Measurements from ENCODE around the gene PDCD1. TPM values are rescaled to one million over a fixed set of nuclear protein-coding genes. Genes with fewer than 3 reads are reported as not detected.
"Not testable (repeated sequence)": the region's sequence is repeated elsewhere in the genome, so short reads cannot be mapped to it uniquely, and the experiment has no call there.

The PDCD1 gene
- total RNA-seq, 1 donor from 2014 or later = not detected

DNA sequence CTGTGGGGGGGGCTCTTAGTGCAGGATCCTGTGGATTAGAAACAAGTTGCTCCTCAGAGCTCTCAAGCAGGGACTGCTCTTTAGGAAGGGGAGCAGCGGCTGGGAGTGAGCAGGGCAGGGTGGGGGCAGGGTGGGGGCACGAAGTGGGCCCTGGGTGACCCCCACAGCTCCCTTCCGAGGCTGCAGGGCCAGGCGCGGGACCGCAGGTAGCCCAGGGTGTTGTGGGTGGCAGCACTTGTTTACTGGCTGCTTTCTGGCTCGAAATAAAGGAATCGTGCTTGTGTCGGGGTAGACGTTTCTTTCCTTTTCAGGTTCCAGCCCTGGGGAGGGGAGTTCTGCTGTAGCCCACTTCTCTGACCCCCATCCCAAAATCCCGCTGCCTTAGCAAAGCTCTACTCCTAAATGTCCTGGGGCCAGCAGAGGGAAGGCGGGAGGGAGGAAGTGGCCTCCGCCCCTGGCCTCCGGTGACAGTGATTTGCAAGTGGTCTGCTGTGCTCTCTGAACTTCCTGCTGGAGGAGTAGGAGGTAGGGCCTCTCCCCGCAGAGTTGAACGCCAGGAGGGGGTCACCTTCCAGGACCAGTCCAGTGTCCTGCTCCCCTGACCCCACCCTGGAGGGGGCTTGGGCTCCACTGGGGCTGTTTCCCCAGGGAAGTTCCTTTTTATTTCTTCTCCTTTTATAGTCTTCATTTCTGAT is 41.4 kb downstream of the PDCD1 start:
- DNase-seq (ENCODE audit: extremely low read depth, low read depth, low spot score) = no peak

DNA sequence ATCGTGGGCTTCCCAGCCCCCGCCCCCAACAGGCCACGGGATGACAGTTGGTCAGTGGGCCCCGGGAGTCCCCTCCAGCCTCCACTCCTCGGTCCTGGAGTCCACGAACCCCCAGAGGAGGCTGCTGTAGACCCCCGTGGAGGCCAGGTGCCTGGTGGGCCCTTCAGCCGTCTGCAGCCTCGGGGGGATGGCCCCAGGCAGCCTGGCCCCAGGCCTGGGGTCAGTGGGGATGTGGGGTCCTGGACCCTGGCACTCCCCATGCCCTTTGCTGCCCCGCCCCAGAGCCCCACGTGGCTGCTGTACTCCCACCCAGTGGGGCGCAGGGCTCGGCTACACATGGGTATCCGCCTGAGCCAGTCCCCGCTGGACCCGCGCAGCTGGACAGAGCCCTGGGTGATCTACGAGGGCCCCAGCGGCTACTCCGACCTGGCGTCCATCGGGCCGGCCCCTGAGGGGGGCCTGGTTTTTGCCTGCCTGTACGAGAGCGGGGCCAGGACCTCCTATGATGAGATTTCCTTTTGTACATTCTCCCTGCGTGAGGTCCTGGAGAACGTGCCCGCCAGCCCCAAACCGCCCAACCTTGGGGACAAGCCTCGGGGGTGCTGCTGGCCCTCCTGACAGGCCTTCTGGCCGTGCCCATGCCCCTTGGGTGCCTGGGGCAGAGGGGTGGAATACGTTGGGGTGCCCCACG is 42.1 kb downstream of the PDCD1 start:
- DNase-seq (ENCODE audit: extremely low read depth, low read depth, low spot score) = no peak

DNA sequence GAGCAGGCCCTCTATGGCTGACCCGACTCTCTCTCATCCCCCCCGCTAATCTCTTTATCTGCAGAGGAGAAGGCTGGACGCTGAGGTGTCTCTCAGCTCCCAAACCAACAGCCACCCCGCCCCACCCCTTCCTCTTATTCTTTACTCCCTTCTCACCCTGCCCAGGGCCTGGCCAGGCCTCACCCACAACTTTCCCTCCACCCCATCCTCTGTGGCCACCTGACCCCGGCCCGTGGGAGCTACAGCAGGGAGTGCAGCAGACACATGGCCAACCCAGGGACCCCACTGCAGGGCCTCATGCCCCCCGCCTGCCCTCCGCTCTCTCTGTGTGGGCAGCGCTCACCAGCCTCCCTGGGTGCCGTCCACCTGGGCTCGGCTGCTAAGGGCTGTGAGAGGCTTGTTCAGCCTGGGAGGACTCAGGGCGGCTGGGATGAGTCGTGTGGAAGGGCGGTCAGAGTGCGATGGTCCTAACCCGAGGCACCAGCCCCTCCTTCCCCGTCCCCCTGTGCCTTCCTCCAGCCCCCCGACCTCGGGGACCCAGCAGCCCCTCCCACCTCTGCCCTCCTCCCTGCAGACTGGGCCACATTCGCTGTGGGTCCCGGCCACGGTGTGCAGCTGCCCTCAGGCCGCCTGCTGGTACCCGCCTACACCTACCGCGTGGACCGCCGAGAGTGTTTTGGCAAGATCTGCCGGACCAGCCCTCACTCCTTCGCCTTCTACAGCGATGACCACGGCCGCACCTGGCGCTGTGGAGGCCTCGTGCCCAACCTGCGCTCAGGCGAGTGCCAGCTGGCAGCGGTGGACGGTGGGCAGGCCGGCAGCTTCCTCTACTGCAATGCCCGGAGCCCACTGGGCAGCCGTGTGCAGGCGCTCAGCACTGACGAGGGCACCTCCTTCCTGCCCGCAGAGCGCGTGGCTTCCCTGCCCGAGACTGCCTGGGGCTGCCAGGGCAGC is 42.9 kb downstream of the PDCD1 start:
- DNase-seq (ENCODE audit: extremely low read depth, low read depth, low spot score) = no peak

DNA sequence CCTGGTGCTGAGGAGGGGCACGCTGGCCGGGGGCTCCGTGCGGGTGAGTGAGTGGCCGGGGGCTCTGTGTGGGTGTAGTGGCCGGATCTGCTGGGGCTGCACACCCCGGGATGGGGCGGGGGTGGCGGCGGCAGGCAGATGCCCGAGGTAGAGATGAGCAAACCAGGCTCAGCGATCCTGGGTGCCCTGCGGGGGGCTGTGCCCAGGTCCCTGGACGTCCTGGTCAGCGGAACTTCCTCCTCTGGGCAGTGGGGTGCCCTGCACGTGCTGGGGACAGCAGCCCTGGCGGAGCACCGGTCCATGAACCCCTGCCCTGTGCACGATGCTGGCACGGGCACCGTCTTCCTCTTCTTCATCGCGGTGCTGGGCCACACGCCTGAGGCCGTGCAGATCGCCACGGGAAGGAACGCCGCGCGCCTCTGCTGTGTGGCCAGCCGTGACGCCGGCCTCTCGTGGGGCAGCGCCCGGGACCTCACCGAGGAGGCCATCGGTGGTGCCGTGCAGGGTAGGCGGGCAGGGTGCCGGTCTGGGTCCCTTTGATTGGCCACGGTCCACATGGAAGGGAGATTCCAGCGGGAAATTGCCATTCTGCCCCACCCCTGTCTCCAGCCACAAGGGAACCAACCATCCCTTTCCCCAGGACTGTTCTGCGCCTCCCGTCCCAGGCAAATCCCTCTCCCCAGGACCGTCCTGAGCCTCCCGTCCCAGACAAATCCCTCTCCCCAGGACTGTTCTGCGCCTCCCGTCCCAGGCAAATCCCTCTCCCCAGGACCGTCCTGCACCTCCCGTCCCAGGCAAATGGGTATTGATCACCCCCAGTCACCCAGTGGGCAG is 43.8 kb downstream of the PDCD1 start:
- DNase-seq (ENCODE audit: extremely low read depth, low read depth, low spot score) = no peak

DNA sequence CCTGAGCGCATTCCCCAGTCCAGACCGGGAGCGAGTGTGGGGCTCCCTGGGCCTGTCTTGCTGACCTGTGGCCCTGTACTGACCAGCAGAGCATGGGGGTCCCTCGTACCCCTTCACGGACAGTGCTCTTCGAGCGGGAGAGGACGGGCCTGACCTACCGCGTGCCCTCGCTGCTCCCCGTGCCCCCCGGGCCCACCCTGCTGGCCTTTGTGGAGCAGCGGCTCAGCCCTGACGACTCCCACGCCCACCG is 44.4 kb downstream of the PDCD1 start:
- no peak for DNase-seq (ENCODE audit: extremely low read depth, low read depth, low spot score)

DNA sequence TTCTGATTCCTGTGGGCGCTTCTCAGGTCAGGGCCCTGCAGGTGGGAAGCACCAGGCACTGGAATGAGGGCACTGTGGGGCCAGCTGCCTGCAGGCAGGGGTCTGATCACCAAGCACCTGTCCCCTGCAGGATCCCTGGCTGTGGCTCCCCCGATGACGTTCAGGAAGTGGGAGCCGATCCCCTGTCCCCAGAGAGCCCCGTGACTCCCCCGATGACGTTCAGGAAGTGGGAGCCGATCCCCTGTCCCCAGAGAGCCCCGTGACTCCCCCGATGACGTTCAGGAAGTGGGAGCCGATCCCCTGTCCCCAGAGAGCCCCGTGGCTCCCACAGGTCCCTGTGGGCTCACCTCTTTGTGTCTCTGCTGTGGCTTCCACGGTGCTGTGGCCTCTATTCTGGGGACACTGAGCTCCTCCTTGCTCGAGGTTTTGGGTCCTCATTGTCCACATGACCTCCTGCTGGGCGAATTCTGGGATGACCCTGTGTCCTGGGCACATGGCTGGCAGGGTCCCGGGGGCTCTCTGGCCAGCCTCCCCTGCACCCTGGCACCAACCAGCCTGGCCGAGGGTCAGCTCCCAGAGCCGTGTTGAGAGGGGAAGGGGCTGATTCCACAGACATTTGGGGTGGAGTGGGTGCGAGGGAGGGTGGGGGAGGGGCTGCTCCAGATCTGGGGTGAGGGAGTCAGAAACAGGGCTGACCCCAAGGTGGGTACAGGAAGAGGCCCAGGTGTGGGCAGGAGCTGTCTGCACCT is 44.9 kb downstream of the PDCD1 start:
- no peak for DNase-seq (ENCODE audit: extremely low read depth, low read depth, low spot score)

DNA sequence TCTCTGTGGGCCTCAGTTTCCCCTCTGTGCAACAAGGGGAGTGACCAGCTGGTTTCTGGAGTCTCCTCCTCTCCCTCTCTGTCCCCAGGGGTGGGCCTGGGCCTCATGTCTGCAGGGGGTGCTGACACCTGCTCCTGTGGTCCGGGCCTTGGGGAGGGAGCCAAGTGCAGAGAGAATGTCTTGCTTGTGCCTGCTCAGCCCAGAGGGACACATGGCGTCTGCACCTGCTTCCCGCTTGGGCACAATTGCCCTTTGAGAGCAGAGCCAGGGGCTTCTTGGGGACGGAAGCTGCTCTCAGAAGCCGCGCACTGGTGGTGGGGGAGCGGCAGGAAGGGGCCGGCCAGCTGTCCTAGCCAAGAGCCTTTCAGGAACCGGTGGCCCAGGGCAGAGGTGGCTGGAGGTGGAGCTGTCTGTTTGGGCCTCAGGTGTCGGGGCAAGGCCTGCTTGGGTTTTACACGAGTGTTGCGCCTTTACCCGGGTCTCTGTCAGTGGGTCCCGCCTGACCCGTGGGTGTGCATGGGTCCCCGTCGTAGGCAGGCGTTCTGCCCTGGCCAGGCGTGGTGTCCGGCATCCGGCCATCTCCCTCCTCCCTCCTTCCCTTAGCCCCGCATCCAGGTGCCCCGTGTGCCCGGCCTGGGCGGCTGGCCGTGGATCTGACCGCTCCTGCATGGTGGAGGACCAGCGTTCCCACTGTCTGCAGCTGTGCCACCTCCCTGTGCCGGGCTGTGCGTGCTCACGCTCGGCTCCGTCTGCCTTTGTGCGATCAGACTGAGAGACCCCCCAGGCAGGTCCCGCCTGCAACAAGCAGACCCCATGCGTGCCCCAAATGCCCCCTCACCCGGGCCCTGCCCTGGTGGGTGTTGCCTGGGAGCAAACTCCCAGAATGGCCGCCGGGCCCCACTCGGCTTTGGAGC is 45.7 kb downstream of the PDCD1 start:
- DNase-seq (ENCODE audit: extremely low read depth, low read depth, low spot score) = no peak

DNA sequence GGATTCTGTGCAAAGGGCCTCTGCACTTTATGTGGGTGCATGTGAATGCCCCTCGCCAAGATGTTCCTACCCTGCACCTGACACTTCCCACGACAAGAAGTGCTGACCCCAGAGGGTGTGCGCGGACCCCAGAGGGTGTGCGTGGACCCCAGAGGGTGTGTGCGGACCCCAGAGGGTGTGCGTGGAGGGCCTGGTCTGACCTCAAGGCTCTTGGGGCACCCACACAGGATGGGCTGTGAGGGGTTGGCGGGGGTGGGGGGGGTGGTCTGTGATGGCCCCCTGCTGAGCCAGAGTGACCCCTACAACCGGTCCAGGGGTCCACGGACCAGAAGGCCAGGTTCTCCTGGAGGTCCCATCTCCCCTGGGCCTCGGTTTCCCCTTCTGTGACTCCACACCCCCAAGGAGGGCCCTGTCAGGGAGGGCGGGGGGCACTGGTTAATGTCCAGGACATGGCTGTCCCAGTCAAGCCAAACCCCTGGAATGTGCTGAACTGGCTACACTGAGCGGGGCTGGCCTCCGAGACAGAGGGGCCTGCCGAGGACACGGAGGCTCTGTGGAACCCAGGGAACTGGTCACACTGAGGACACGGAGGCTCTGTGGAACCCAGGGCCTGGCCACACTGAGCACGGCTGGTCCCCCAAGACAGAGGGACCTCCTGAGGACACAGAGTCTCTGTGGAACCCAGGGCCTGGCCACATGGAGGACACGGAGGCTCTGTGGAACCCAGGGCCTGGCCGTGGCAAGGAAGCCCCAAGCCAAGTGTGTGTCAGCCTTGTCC is 46.6 kb downstream of the PDCD1 start:
- no peak for DNase-seq (ENCODE audit: extremely low read depth, low read depth, low spot score)

DNA sequence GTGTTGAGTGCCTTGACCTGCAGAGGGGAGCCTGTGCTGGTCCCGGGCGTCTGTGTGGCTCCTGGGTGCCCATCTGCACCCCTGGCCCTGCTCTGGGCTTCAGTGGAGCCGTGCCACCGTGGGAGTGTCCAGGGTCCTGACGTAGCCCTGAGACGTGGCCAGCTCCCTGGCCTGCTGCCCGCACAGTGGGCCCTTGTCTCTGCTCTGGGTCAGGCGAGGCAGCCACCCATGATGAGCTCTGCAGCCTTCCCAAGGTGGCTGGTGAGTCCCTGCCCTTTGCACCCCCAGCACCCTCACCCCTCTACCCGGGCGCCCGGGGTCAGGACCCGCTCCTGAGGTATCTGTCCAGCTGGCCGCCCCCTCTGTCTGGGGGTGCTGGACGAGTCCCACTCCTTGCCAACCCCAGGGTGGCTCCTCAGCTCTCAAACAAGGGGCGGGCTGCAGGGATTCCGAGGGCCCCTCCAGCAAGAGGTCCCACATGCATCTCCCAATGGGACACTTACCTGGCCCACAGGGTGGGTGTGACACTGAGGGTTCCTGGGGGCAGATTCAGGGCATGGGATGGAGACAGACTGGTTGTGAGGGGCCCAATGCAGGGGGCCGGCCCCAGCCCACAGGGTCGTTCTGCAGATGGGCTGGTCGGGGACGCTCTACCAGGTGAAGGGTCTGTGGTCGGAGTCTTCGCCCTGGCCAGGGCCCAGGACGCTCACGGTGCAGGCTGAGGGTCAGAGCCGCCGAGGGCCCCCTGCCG is 47.3 kb downstream of the PDCD1 start:
- no peak for DNase-seq (ENCODE audit: extremely low read depth, low read depth, low spot score)

DNA sequence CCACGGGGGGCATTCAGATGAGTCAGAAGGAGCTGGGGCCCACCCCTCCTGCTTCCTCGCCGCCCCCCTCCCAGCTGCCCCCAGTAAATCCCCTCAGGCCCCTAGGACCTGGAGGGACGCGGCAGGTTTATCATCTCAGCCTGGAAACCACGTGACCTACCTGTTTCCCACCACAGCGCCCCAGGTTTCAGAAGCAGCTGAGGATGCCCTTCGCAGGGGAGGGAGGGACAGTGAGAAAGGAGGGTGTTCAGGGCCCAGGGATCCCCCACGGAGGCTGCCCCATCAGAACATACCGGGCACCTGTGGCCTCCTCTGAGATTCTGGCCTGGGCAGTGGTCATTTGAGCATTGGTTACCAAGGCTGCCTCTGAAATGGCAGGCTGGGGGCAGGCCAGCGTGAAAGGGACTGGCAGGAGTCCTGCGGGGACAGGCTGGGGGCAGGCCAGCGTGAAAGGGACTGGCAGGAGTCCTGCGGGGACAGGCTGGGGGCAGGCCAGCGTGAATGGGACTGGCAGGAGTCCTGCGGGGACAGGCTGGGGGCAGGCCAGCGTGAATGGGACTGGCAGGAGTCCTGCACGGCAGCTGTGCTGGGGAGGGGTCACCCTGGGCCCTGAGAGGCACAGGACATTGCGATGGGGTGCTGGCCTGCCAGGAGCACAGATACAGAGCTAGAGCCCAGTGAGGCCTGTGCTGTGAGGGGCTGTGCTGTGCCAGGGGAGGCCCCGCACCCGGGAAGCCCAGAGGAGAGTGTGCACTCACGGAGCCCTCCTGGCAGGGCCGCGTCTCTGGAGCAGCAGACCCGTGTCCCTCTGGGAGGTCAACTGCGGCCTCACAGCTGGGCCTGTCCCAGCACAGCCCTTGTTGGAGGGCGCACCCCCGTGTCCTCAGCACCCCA is 48.1 kb downstream of the PDCD1 start:
- no peak for DNase-seq (ENCODE audit: extremely low read depth, low read depth, low spot score)

DNA sequence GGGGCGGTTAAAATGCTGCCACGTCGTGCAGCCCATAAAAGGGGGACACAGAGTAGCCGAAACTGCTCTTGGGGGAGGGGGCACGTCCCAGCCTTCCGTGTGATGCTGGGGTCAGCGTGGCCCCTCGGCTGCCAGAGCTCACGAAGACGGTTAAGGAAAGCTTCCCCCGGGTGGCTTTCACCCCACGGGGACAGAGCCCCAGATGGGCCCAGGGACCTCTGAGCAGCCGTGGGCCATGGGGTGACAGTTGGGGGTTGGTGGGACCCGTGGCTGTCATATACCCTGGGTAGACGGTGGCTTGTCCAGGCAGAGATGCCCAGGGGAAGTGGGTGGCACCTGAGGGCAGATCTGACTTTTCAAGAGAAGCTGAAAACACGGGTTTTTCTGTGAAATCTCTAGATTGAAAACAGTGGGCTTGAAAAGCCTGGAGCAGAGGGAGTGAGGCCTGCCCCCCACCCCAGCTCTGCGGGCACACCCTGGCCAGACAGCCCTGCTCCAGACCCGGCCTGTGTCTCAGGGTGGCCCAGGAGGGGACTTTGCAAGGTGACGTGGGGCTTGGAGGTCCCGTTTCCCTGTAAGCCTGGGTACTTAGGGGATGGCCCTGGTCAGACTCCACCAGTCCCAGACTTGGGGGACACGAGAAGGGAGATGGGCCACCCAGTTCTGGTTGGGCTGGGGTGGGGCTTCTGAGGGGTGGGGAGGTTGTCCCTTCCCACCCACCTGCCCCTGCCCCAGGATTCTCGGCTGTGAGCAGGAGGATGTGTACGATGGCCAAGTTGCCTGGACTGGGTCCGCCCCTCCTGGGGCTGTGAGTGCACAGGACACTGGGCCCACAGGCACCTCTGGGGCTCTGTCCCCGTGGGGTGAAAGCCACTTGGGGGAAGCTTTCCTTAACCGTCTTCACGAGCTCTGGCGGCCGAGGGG is 49.0 kb downstream of the PDCD1 start:
- no peak for DNase-seq (ENCODE audit: extremely low read depth, low read depth, low spot score)

DNA sequence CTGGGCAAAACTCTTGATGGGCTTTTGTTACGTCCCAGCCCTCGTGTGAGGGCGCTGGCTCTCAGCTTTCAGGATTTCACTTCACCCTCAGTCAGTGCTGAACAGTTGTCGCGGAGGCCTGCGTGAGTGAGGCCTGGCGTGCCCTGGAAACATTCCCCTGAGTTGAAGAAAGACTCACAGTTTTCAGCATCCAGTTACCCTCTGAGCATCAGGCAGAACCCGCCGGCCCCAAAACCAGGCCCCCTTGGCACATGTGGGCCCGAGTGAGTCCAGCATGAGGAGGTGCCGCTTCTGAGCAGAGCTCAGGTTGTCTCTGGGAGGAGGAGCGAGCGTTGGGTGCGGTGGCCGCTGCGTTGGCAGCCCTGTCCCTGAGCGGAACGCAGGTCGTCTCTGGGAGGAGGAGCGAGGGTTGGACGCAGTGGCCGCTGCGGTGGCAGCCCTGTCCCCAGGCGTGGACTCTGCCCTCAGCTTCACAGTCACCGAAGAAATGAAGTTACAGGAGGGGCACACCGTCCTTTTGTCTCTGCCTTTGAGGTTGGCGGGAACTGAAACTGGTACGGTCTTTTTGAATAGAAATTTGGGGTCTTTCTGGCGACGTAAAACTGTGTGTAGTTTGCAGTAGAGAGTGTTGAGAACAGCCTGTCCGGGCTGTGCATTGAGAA is 49.8 kb downstream of the PDCD1 start, which contains the start of gene NEU4:
Gene NEU4, plus strand, starts transcription at position 473 of the 662 bp plus-strand sequence. CDS start 5,292 bp downstream, outside the sequence.
- no peak for DNase-seq (ENCODE audit: extremely low read depth, low read depth, low spot score)

DNA sequence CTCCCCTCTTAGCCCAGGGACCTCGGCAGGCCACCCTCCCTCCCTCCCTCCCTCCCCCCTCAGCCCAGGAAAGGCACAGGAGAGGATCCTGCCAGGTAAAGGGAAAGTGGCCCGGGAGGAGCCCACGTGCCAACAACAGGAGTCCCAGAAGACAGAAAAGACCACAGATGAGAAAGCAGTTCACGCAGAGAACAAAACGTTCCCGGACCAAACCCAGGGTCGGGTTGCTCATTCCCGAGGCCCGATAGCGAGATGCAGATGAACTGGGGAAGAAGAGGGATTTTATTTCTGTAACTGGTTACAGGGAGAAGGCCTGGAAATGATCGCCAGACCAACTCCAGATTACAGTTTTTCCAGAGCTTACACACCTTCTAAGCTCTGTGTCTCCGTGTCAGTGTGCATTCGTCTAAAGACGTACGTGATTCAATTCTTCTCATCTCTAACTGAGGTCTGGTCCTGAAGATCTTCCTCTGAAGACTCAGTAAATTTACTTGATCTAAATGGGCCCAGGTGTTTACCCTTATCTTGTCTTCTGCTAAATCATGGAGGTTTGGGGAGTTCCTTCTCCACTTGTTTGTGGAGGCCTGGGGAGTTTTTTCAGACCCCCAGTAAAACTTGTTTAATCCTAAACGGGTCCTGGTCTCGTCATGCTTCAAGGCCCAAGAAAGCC is 50.5 kb downstream of the PDCD1 start:
- no peak for DNase-seq (ENCODE audit: extremely low read depth, low read depth, low spot score)

DNA sequence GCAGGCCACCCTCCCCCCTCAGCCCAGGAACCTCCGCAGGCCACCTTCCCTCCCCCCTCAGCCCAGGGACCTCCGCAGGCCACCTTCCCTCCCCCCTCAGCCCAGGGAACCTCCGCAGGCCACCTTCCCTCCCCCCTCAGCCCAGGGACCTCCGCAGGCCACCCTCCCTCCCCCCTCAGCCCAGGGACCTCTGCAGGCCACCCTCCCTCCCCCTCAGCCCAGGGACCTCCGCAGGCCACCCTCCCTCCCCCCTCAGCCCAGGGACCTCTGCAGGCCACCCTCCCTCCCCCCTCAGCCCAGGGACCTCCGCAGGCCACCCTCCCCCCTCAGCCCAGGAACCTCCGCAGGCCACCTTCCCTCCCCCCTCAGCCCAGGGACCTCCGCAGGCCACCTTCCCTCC is 52.5 kb downstream of the PDCD1 start:
- not testable (repeated sequence) for DNase-seq (ENCODE audit: extremely low read depth, low read depth, low spot score)
